GM12878 (cell line): ENCODE results near the gene PRKCZ. TPM values are rescaled to one million over a fixed set of nuclear protein-coding genes. Genes with fewer than 3 reads are reported as not detected.

Experiments used
- BCLAF1 ChIP-seq: fragments of 450-650 bp; IDR thresholded peaks from 2 replicates; pipeline ENCODE4 v1.6.1; 2017; ENCODE audit warnings: antibody characterized with exemption, mild to moderate bottlenecking, moderate library complexity
- CHD4 ChIP-seq: fragments of 200-600 bp; sonication (generic); IDR thresholded peaks from 2 replicates; pipeline ENCODE4 v1.6.1; 2016; ENCODE audit warnings: mild to moderate bottlenecking
- EGR1 ChIP-seq, 2 experiments: IDR thresholded peaks; 1 replicate in 1 of 2; 2 replicates in 1 of 2; pipeline ENCODE4 v1.6.1; 2011 to 2012; ENCODE audit warnings: low read depth in 2 of 2, low read length in 2 of 2, borderline replicate concordance in 1 of 2, mild to moderate bottlenecking in 1 of 2, moderate library complexity in 1 of 2
- ESRRA ChIP-seq: IDR thresholded peaks from 2 replicates; pipeline ENCODE4 v1.6.1; 2012; ENCODE audit warnings: mild to moderate bottlenecking, low read length, improper control_type of control experiment
- GATAD2B ChIP-seq: fragments of 450-650 bp; conservative IDR thresholded peaks from 2 replicates; pipeline ENCODE4 v1.6.1; 2017; ENCODE audit warnings: low read depth, mild to moderate bottlenecking, moderate library complexity
- HDAC2 ChIP-seq: fragments of 200-600 bp; sonication (generic); IDR thresholded peaks from 2 replicates; pipeline ENCODE4 v1.6.1; 2017
- MEF2B ChIP-seq: fragments of 450-650 bp; IDR thresholded peaks from 2 replicates; pipeline ENCODE4 v1.6.1; 2018; ENCODE audit warnings: mild to moderate bottlenecking, moderate library complexity; ENCODE audit not compliant: partially characterized antibody, poor library complexity, severe bottlenecking
- MLLT1 ChIP-seq: fragments of 450-650 bp; IDR thresholded peaks from 2 replicates; pipeline ENCODE4 v1.6.1; 2016; ENCODE audit warnings: mild to moderate bottlenecking
- MTA2 ChIP-seq: fragments of 450-650 bp; IDR thresholded peaks from 2 replicates; pipeline ENCODE4 v1.6.1; 2016; ENCODE audit warnings: low read depth, mild to moderate bottlenecking, moderate library complexity
- NFIC ChIP-seq: IDR thresholded peaks from 2 replicates; pipeline ENCODE4 v1.6.1; 2012; ENCODE audit warnings: low read depth, mild to moderate bottlenecking, inconsistent platforms, low read length, moderate library complexity
- NKRF ChIP-seq: fragments of 450-650 bp; conservative IDR thresholded peaks from 2 replicates; pipeline ENCODE4 v1.6.1; 2017; ENCODE audit warnings: mild to moderate bottlenecking, moderate library complexity
- NR2C2 ChIP-seq: IDR thresholded peaks from 2 replicates; pipeline ENCODE4 v1.6.1; 2011; ENCODE audit warnings: borderline replicate concordance, low read depth; ENCODE audit not compliant: control insufficient read depth, insufficient read length
- SIN3A ChIP-seq: IDR thresholded peaks from 2 replicates; pipeline ENCODE4 v1.6.1; 2012; ENCODE audit warnings: low read depth, low read length, improper control_type of control experiment
- SKIL ChIP-seq: fragments of 450-650 bp; IDR thresholded peaks from 2 replicates; pipeline ENCODE4 v1.6.1; 2017; ENCODE audit warnings: mild to moderate bottlenecking, low read depth, inconsistent platforms; ENCODE audit not compliant: poor library complexity, severe bottlenecking
- SMAD1 ChIP-seq: fragments of 450-650 bp; IDR thresholded peaks from 2 replicates; pipeline ENCODE4 v1.6.1; 2018; ENCODE audit warnings: mild to moderate bottlenecking, low read depth; ENCODE audit not compliant: partially characterized antibody
- SMAD5 ChIP-seq: IDR thresholded peaks from 2 replicates; pipeline ENCODE4 v1.6.1; 2016; ENCODE audit warnings: antibody characterized with exemption, low read depth
- SMC3 ChIP-seq: IDR thresholded peaks from 2 replicates; pipeline ENCODE4 v1.6.1; 2011; ENCODE audit warnings: low read length, improper control_type of control experiment, borderline replicate concordance
- SRF ChIP-seq, 2 experiments: IDR thresholded peaks; 2 replicates each; pipeline ENCODE4 v1.6.1; 2011; ENCODE audit warnings: low read depth in 2 of 2, low read length in 2 of 2, mild to moderate bottlenecking in 1 of 2, moderate library complexity in 1 of 2
- STAT3 ChIP-seq: IDR thresholded peaks from 2 replicates; pipeline ENCODE4 v1.6.1; 2011; ENCODE audit warnings: low read depth, low read length, improper control_type of control experiment
- SUPT20H ChIP-seq: IDR thresholded peaks from 2 replicates; pipeline ENCODE4 v1.6.1; 2011; ENCODE audit warnings: low read depth, mild to moderate bottlenecking, low read length, moderate library complexity, borderline replicate concordance; ENCODE audit not compliant: control insufficient read depth
- YBX1 ChIP-seq: fragments of 450-650 bp; IDR thresholded peaks from 2 replicates; pipeline ENCODE4 v1.6.1; 2016; ENCODE audit warnings: antibody characterized with exemption
- ZNF384 ChIP-seq: IDR thresholded peaks from 2 replicates; pipeline ENCODE4 v1.6.1; 2012; ENCODE audit warnings: low read depth, mild to moderate bottlenecking, low read length, improper control_type of control experiment, borderline replicate concordance
- polyA plus RNA-seq, 11 experiments: library from polyadenylated mRNA; depleted of rRNA in 4 of 11; unstranded in 6 of 11; stranded (reverse) in 5 of 11; fragments of >200 nt; fragmentation: Nextera tagmentation in 4 of 11; fragmentation: Illumina TruSeq in 1 of 11; extraction: Ambion mirVana in 4 of 11; extraction: Trizol in 1 of 11; gene quantifications; 1 replicate in 1 of 11; 2 replicates in 10 of 11; pipeline versions ENCODE4 v1.2.1 to v1.2.3, GENCODE V29; 2011 to 2016; ENCODE audit warnings: inconsistent platforms in 2 of 11, missing spikeins in 2 of 11, low read depth in 1 of 11
- total RNA-seq, 4 experiments: library from RNA; depleted of rRNA in 3 of 4; stranded (reverse); fragments of >200 nt in 3 of 4; fragmentation: Illumina TruSeq in 1 of 4; extraction: Trizol in 1 of 4; gene quantifications; 2 replicates each; pipeline versions ENCODE4 v1.2.1 to v1.2.3, GENCODE V29; 2013 to 2021

PRKCZ gene
- total and polyA plus RNA-seq, 10 of the 15 experiments (the other 5 are each of a cell fraction or from before 2014, with no cell fraction given): 0.05 to 1.9 (median 0.64) TPM; not detected in 1

- TF ChIP-seq SKIL (no peak), STAT3 (no peak), SMC3 (no peak), MLLT1 (no peak), EGR1 (IDR thresholded peaks at IDR 0.05; ENCODE audit: borderline replicate concordance in 1 of 2, low read depth in 2 of 2, low read length in 2 of 2) (peak in 1 of 2 experiments; percentile 94; a peak in 2 of 3 replicates), ZNF384 (no peak), GATAD2B (peak; percentile 99), SIN3A (no peak), NR2C2 (no peak), SUPT20H (no peak), MEF2B (no peak), BCLAF1 (no peak), YBX1 (no peak), SMAD5 (no peak), CHD4 (no peak), MTA2 (no peak), NFIC (no peak), NKRF (0 out of 2 replicates have a peak, but pooled peaks have one; percentile 49), SMAD1 (no peak), SRF (IDR thresholded peaks at IDR 0.05; ENCODE audit: low read depth in 2 of 2, low read length in 2 of 2) (no peak), ESRRA (no peak), HDAC2 (no peak)
Observed at GRCh38 chr1:2227346-2228156, 177.3 kb downstream of the PRKCZ start (continued).
